ENCODE results near the gene TSHR. TPM values are rescaled to one million over a fixed set of nuclear protein-coding genes. Genes with fewer than 3 reads are reported as not detected.
"Not testable (repeated sequence)": the region's sequence is repeated elsewhere in the genome, so short reads cannot be mapped to it uniquely, and the experiment has no call there.

TSHR gene
- total RNA-seq, 3 donors from 2014 or later: 0.60 TPM; not detected in 2

DNA sequence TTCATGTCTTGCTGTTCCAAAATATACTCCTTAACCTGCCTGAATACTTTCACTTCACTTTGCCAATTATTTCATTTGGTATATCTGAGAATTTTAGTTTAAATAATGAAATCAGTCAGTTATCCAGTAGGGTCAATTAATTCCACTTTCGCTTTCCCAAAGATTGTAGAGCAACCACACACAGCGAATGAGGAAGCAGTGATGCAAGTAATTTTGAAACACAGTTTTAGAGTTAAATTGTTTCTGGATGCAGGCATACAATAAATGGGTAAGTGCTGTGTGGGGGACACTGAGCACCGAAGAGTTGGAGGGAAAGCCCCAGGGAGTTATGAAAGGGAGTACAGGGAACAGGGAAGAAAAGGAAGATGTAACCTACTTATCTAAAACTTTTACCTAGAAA, 62.8 kb downstream of the TSHR start:
- no peaks in the 10 kb centered on the region for H3K36me3 ChIP-seq (ENCODE audit: low read depth)
- H3K9me3 ChIP-seq: no peaks in the 10 kb centered on the region
- intact Hi-C loops (cut with DNase I, micrococcal nuclease): no loop called here
- DNase-seq (no peak), ATAC-seq (no peak)
- TF ChIP-seq, protein P1, sequence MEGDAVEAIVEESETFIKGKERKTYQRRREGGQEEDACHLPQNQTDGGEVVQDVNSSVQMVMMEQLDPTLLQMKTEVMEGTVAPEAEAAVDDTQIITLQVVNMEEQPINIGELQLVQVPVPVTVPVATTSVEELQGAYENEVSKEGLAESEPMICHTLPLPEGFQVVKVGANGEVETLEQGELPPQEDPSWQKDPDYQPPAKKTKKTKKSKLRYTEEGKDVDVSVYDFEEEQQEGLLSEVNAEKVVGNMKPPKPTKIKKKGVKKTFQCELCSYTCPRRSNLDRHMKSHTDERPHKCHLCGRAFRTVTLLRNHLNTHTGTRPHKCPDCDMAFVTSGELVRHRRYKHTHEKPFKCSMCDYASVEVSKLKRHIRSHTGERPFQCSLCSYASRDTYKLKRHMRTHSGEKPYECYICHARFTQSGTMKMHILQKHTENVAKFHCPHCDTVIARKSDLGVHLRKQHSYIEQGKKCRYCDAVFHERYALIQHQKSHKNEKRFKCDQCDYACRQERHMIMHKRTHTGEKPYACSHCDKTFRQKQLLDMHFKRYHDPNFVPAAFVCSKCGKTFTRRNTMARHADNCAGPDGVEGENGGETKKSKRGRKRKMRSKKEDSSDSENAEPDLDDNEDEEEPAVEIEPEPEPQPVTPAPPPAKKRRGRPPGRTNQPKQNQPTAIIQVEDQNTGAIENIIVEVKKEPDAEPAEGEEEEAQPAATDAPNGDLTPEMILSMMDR (IDR thresholded peaks at IDR 0.05): no peak
- H3K4me1 ChIP-seq (ENCODE audit: low read depth): no peaks in the 10 kb centered on the region
- no peak overlapping the region for H3K4me3 ChIP-seq

DNA sequence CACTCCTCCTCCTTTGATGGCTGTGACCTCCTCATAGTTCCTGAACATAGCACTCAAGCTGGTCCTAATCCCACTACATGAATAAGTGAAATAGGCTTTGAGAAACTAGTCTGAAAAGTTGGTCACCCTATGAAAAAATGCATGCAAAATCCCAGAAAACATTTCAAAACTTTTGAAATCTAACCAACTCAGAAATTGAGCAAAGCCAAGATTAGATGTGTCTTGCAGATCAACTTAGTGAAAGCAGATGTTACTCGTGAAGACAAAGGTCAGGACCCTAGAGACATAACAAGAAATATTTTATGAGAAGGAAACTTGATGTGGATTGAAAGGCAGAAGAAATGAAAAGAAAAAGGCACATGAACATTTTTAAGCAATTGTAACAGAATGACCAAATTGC, 63.3 kb downstream of the TSHR start:
- ATAC-seq (no peak), DNase-seq (no peak)
- TF ChIP-seq, protein P1 (IDR thresholded peaks at IDR 0.05): no peak
- no peaks in the 10 kb centered on the region for H3K36me3 ChIP-seq (ENCODE audit: low read depth)
- no peak overlapping the region for H3K4me3 ChIP-seq
- H3K4me1 ChIP-seq (ENCODE audit: low read depth): no peaks in the 10 kb centered on the region
- intact Hi-C loops (cut with DNase I, micrococcal nuclease): no loop called here
- H3K9me3 ChIP-seq: no peaks in the 10 kb centered on the region

DNA sequence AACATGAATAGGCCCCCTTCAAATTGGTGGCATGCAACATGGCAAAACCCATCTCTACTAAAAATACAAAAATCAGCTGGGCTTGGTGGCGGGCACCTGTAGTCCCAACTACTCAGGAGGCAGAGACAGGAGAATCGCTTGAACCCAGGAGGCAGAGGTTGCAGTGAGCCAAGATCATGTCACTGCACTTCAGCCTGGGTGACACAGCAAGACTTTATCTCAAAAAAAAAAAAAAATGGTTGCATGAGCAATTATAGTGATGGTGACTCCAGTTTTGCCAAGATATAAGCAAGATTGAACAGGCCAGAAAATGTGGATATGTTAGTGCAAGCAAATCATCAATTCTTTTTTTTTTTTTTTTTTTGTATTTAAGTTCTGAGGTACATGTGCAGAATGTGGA, 63.7 kb downstream of the TSHR start:
- H3K4me1 ChIP-seq (ENCODE audit: low read depth); DNase-seq; H3K9me3 ChIP-seq; H3K36me3 ChIP-seq (ENCODE audit: low read depth); H3K4me3 ChIP-seq; ATAC-seq; intact Hi-C loops (cut with DNase I, micrococcal nuclease): not testable (repeated sequence)

DNA sequence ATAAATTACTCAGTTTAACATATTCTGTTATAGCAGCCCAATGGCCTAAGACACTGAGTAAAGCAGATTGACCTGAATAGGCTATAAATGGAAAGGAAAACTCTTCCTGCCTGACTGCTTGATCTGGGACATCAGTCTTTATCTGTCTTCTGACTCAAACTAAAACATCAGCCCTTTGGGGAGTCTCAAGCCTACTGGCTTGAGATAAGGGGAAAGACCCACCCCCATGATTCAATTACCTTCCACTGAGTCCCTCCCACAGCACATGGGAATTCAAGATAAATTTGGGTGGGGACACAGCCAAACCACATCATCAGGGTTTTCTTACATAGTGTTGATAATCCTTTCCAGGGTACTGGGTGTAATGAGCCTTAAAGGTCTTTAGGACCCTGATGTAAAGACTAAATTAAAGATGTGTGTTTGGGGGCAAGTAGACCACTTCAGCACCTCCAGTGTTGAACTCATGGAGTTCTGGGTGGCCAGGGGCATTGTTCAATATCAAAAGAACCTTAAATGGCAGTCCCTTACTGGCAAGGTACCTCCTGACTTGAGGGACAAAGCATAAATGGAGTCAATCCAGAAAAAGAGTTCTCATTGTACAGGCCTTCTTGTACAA, 67.8 kb downstream of the TSHR start:
- no peaks in the 10 kb centered on the region for H3K9me3 ChIP-seq
- DNase-seq: no peak
- intact Hi-C loops (cut with DNase I, micrococcal nuclease): no loop called here
- no peaks in the 10 kb centered on the region for H3K4me1 ChIP-seq (ENCODE audit: low read depth)
- H3K4me3 ChIP-seq: no peak overlapping the region
- no peaks in the 10 kb centered on the region for H3K36me3 ChIP-seq (ENCODE audit: low read depth)
- no peak for ATAC-seq
- TF ChIP-seq, protein P1 (IDR thresholded peaks at IDR 0.05): no peak

DNA sequence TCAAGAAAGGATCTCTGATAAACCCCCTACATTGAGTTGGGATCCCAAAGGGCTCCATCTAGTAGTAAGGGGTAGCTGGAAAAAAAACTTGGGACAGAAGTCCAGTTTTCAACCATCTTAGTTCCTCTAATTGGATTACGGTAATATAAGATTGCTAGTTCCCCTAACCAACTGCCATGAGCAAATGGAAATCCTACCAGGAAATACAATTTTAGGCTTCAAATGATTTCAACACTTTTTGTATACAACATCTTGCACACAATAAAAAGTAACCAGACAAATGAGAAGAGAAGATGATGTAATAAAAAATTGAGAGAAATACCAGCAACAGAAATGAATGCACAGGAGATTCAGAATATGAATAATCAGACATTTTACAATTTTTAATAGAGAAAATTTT, 73.0 kb downstream of the TSHR start:
- H3K4me3 ChIP-seq: no peak overlapping the region
- intact Hi-C loops (cut with DNase I, micrococcal nuclease): no loop called here
- H3K36me3 ChIP-seq (ENCODE audit: low read depth): no peaks in the 10 kb centered on the region
- no peaks in the 10 kb centered on the region for H3K9me3 ChIP-seq
- H3K4me1 ChIP-seq (ENCODE audit: low read depth): no peaks in the 10 kb centered on the region
- TF ChIP-seq, protein P1 (IDR thresholded peaks at IDR 0.05): no peak
- DNase-seq (no peak), ATAC-seq (no peak)

DNA sequence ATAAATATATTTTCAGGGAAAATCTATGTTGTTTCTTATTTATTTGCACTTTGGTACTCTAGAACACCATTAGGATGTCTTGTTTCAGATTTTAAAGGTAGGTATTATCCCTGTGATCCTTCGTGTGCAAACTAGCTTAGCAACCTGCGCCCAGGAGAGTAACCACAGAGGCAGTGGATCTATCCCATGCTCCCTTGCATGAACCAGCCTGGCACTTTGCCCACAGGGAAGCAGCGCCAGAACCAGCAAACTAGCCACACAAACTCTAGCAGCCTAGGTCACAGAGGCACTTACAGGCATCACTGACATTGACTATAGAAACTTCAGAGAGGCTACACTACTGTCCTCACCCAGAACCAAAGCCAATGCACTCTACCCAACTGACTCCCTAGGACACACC, 76.1 kb downstream of the TSHR start:
- TF ChIP-seq, protein P1 (IDR thresholded peaks at IDR 0.05): no peak
- ATAC-seq: no peak

More for the DNA sequence above, 76.1 kb downstream of the TSHR start:
- intact Hi-C loops (cut with DNase I, micrococcal nuclease): no loop called here
- no peaks in the 10 kb centered on the region for H3K36me3 ChIP-seq (ENCODE audit: low read depth)
- no peak overlapping the region for H3K4me3 ChIP-seq
- peaks cover 4% of the 10 kb centered on the region for H3K9me3 ChIP-seq
- DNase-seq: no peak
- no peaks in the 10 kb centered on the region for H3K4me1 ChIP-seq (ENCODE audit: low read depth)

Data from mucosa of descending colon (tissue), 3 donors.